ENCODE measurements around the gene SNX19.
"Not testable (repeated sequence)": the region's sequence is repeated elsewhere in the genome, so short reads cannot be mapped to it uniquely, and the experiment has no call there.

The SNX19 gene

DNA sequence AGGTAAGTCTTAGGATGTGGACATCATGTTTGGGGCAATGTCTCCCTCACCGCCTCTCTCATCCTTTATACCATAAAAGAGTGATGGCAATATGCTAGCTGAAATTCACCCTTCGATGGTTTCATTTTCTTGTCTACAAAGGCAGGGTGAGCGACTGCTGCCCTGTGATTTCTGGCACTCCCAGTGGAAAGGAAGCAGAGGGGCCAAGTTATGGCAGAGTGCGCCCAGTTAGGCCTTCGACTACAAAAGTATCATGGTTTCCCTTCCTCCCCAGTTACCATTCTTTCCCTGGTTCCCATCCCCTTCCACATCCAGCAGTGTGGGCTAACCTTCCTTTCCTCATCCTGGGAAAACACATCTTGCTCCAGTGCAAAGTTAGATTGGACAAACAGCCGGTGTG is 43.8 kb downstream of the SNX19 start:
- DNase-seq, result no peak

DNA sequence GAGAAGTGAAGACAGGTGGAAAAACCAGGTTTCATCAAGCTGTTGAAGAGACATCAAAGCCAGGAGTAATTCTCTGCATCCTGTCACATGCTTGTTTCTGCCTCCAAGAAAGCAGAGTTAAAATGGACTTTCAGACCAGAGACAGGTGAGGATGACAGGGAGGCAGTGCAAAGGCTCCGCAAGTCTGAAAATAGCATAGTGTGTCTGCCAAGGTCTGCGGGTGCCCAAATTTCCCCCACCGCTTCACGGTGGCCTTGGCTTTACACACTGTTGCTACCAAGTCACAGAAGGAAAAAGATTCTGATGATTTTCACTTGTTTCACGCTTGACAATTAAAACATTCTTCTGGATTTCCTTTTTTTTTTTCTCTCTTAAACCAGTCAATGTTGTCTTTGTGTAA is 44.2 kb downstream of the SNX19 start:
- no peak for DNase-seq

DNA sequence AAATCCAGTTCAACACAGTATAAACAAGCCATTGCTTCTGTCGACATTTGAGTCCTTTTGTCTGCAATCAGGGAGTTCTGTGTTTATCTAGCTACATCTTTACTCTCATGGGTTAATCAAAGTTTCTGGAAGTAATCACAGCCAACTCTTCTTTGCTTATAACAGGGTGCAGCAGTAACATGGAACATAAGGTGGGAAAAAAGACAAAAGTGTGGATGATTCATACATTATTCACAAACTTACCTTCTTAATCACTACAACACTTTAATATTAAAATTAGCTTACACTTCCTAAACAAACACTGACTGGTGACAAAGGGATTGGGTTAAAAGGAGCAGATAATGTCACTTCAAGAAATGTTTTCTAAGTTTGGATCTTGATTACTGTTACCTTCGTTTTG is 44.7 kb downstream of the SNX19 start:
- DNase-seq, result no peak

DNA sequence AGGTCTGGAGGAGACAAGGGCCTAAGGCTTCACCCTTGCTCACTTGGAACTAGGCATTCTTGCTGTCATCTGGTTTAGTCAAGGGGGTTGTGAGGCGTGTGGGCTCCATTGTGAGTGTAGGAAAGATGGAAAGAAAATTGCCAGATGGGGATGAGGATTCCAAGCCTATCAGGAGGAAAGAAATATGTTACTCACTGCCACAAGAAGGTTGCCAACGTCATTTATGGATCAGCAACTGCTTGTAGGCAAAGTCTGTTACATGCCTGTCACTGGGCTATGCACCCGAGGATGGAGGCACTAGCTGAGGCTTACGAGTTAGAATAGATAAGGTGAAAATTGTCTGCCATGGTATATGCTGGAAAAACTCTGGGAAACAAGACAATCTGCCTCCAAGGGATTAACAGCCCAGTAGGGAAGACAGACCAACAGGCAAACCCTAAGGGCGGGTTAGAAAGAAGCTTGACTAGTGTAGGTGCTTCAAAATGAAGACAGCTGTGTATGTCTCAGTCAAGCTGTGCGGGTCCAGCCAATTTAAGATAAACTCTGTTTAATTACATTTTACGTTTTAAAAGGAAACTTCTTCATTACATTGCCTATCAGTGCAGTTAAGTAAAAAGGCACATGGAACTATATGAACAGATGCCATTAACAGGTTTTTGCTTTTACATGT is 47.4 kb downstream of the SNX19 start:
- DNase-seq, result no peak

DNA sequence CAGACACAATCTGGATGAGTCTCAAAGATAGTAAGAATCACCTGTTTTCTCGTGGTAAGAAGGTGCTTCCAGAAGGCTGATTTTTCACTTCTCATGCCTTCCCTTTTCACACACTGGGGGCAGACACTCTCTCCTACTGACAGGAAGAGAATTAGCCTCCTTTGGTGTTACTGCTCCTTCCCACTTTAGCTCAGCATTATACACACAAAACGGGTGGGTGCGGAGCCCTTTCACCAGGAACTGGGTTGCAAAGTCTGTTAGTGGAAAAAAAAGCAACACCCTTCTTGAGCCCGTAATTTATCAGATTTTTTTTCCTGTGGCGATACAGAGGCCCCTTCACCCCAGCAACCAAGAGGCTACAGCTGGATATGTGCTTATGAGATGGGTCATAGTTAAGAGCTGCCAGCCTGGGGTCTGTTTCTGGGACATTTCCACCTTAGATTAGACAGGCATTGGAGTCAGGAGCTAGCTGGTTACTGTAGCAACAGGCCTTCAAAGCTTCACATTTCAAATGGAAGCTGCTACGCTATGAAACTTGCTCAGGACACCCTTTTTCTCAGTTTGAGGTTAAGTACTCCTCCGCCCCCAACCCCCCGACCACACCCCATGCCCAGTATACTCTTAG is 48.1 kb downstream of the SNX19 start:
- DNase-seq, result no peak

DNA sequence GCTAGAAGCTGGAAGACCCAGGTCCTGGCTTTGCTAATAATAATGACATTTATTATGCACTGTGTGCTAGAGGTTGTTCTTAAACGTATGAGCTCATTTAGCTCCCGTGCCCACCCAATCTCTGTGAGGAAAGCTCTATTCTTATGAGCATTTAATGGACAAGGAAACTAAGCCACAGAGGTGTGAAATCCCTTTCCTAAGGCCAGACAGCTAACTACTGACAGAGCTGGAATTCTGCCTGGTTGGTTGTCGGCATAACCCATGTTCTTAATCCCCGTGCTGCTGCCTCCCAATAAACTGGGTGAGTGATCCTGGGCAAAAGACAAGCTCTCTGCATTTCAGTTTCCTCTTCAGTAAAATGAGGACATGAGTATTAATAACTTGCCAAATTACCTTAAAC is 49.4 kb downstream of the SNX19 start:
- DNase-seq, result no peak

DNA sequence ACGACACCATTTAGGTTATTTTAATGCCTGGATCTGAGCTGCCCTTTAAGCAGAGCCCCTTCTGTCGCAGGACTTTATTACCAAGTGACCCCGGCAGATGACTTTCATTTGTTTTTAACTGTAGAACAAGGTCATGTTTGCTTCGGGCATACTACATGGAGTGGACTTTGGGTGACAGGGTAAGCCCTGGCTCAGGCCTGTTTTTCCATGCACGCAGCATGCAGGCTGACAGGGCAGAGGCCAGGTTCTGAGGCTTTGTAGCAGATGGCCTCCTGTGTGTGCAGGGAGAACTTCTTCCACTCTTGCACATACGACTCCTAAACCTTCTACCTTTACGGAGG is 50.5 kb downstream of the SNX19 start:
- no peak for DNase-seq

DNA sequence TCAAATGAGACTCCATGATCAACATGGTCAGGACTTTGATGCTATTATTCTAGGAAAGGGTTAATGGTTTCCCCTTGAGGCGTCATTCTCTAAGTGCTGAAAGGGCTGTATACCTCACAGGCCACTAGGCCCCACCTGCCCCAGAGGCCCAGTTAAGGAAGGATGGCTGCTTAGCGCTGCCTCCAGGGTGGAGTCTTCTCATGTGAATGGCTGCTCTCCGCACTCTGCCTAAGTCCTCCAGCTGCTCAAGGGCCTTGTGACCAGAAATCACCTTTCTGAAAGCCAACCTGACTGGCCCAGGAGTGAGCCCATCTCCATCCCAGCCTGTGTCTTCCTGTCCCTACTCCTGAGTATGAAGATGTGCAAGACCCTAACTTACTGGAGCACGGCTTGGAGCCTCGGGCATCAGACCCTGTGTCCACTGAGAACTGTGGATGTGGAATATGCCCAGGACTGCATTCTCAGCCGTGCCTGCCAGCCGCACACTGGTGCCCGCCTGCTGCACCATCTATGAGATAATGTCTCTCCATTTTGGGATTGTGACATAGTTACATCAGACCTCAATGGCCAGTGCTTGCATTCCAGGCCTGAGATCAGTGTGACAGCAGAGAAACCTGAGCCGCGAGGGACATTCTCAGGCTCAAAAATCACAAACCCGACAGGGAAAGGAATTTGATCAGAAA is 51.0 kb downstream of the SNX19 start:
- no peak for DNase-seq

DNA sequence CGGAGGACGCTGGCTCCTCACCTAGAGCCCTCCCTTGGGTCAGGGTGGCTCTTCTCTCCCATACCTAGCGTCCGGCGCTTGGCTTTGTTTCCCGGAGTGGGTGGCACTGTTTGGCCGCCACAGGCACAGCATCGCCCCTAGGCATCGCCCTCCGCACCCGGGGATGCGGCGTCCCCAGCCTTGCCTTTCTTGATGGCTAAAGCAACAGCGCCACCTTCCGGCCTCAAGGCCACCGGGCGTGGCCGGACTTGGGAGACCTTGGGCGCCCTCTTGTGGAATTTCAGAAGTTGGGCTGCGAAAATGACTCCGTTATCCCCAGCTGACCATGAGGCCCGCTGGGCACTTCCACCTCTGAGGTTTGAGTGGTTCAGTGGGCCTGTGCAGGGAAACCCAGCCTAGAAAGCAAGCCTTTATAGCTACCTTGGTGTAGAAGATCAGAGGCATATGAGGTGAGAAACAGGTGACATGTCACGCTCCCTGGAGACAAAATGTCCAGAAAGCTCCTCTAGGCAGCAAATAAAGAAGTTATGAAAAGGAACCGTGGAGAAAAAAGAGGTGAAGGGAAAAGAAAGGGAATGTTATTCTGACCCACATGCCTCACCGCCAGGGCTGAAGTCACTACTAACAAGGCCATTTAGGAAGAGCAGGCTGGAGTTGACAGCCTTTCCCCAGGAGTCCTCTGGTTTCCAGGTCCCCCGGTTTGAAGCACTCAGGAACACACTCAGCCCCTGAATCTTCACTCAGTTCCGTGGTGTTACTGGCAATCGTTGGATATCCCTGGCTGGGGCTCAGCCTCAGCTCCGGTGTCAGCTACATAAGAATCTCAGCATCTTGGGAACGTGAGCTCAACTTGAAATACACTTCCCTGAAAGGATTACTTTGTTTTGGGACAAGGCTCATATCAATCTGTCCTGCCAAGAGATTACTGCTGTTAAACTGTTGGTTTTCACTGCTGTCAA is 54.1 kb downstream of the SNX19 start:
- peak; percentile 79 for DNase-seq

DNA sequence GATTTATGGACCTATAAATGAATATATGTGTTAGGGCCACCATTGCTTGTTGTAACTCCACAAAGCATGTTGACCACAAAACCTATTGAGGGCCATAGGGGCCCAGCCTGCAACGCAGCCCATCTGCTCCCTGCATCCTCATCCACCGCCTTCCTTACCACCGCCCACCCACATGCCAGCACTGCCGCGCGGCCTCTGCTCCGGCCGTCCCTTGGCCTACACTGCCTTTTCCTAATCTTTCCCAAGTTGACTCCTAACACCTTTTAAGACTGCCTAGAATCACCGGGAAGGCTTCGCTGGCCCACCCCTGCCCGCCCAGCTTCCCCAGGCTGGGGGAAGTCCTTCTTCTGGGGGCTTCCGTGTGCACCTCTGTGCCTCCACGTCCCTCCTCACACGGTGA is 55.0 kb downstream of the SNX19 start:
- no peak for DNase-seq

DNA sequence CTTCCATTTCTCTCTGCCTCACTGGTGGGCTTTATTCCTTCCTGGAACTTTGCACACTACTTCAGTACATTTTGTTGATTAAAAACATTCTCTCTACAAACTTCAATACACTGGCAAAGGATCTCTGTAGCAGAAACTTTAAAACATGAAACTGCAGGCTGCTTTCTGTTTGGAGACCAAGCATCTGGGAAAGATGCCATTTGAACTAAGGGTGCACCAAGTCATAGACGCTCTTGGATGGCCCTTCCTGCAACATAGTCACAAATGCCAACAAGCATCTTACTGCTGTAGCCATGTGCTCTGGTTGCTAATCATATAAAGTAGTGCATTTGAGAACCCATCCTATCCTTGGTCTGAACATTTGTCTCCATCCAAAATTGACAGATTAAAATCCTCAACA is 56.4 kb downstream of the SNX19 start:
- DNase-seq, result no peak

DNA sequence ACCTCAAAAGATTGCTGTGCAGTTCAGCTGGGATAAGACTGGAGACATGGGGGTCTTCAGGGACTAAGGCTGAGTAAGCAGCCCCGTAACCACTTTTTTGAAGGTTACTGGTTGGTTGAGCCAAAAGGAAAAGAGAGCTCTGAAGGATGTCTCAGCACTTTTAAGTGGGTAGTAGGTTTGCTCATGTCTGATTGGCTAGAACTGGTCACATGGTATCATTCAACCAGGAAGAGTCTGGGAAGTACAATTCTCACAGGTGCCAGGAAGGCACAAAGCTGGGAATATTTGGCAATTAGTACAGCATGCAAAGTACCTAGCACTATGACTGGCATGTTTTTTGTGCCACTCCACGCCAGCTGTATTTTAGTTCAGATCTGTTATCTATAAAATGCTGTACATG is 58.1 kb downstream of the SNX19 start:
- DNase-seq, result no peak

DNA sequence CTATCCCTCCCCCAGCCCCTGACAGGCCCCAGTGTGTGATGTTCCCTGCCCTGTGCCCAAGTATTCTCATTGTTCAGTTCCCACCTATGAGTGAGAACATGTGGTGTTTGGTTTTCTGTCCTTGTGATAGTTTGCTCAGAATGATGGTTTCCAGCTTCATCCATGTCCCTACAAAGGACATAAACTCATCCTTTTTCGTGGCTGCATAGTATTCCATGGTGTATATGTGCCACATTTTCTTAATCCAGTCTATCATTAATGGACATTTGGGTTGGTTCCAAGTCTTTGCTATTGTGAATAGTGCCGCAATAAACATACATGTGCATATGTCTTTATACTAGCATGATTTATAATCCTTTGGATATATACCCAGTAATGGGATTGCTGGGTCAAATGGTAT is 60.6 kb downstream of the SNX19 start:
- not testable (repeated sequence) for DNase-seq

DNA sequence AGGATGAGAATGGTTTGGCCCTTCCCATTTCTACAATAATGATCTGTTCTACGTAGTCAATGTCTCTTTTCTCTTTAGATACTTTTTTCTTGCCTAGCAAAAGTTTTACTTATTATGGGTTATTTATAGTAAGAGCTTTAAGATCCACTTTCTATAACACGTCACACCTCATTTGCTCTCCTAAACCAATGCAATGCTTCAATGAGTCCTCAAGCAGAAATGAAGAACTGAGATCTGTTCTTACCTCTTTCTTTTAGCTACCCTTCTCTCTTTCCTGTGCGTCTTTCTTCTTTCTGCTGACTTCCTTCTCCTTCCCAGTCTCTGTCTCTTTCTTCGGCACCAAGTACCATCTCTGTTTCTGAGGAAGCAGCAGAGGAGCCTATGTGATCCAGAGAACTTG is 61.8 kb downstream of the SNX19 start:
- no peak for DNase-seq

DNA sequence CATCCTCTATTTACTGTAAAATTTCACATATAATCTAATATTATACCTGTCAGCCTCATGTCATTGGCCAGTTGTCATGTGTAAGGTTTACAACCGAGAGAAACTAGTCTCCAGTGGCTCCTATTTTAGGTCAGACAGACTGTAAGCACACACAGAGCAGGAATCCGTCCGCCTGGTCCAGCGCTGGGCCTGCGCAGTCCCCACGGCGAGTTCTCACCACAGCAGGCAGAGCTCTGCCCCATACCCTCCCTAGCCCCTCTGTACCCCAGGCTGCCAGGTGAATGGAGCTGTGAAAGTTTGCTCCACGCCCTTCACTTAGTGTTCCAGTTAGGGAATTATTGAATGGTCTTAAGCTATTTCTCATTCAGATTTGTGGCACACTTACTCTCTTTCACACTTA is 63.7 kb downstream of the SNX19 start:
- DNase-seq, result no peak

DNA sequence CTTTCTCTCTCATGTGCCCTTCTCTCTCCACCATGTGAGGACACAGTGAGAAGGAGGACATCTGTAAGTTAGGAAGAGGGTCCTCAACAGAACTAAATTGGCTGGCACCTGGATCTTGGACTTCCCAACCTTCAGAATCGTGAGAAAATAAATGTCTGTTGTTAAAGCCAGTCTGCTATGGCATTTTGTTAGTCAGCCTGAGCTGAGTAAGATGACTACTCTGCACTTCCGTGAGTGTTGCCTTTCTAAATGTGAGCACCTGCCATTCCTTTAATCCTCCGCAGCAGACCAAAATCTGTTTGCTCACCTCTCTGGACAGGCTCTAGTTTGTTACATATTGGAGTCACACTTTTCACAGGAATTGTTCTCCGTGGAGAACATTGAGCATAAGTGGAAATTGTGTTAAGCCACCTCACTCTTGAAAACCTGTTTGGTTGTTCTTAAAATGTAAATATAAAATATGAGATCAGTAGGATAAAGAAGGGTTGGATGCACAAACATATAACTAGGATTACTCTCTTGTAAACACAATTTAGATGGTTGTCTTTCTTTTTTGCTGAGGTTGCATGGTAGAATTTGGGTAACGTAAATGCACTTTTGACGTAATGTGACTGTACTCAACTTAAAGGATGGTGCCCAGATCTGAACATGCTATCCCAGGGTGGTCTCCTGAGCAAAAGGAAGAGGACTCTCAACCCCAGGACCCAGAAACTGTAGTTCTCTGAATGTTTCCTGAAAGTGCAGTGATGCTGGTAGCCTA is 65.9 kb downstream of the SNX19 start:
- DNase-seq, result no peak

DNA sequence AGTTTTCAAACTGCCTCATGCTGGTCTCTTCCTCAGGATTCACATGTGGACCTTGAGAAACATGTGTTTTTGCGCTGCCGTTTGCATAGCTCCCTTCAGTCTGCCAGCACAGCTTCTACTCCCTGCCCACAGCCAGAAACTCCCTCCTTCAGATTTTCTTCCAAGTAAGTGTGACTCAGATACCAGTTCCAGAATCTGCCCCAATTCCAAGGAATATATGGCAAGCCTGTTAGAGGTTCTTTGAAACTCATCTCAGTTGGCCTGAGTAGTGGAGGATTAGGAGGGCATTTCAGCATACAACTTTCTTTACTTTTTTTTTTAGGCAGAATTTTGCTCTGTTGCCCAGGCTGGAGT is 67.1 kb downstream of the SNX19 start:
- no peak for DNase-seq

DNA sequence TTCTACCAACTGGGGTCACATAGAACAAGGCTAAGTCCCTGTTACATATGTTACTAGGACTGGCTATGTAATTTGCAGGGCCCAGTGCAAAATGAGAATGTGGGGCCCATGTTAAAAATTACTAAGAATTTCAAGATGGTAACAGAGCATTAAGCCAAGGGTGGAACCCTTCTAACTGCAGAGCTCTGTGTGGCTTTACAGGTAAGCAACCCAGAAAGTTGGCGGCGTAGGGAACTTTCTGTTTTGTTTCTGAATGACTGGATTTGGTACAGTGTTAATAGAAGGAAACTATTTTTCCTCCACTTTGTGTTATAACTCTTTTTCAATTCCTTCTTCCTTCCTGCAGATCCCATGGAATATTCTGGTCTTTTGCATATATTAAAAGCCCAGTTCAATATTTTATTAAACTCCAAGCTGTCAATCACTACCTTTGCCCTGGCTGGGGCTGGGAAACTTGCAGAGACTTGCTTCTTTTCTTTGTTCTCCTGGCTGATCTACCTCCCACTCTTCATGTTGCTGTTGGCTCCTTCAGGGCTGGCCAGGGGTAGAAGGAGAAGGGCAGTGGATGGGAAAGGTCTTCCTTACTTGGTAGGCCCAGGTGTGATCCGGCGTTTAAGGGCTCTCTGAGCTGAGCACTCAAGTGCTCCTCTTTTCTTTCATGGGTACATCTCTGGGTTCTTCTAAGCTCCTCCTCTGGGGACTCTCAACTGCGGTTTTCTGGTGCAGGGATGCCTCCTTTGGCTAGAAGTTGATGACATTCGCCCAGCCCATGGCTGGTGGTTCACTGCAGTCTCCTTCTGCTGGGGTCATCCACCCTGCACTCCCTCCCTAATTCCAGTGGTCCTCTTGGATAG is 67.7 kb downstream of the SNX19 start:
- no peak for DNase-seq

DNA sequence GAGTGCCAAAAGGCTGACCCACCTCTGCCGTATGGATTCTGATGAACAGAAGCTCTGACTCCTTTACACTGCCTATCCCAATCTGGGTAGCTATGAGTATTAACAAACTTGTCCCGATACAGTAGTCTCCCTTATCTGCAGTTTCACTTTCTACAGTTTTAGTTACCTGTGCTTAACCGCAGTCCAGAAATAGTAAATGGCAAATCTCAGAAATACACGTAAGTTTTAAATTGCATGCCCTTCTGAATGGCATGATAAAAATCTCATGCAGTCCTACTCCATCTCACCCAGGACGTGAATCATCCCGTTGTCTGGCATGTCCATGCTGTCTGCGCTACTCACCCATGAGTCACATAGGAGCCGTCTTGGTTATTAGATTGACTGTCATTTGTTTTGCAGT is 68.8 kb downstream of the SNX19 start:
- no peak for DNase-seq

DNA sequence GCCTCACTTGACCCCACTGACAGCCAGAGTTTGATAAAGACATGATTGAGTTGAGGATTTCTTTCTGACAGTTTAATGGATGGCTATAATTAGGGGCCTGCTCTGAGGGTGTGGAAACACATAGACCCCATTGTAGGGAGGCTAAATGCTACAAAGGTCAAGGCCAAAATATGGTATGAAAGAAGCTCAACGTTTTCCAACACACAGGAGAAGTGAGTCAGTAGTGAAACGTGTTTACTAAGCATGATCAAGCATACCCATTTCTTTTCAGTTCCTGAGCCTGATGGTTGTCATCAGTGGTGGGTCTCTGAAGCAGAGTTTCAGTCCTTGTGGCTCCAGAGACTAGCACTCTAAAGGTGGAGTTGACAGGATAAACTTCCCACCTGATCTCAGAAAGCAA is 69.7 kb downstream of the SNX19 start:
- no peak for DNase-seq

DNA sequence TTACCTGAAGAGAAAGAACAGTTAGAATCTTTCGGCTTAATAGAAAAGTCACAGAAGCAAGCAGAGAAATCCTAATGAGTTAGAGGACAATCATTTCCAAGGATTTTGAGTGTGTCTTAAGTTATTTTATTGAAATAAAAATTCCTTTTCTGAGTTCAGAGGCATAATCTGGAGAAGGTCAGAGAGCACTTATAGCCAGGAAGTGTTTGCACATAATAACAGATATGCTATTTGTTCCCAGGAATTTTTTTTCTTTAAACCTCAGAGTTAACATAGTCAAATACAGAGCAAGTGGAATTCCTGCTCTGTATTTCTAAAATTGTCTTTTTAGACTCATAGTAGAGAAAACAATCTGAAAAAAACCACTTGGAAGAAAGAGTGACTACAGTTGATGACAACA is 74.3 kb downstream of the SNX19 start:
- DNase-seq, result no peak

DNA sequence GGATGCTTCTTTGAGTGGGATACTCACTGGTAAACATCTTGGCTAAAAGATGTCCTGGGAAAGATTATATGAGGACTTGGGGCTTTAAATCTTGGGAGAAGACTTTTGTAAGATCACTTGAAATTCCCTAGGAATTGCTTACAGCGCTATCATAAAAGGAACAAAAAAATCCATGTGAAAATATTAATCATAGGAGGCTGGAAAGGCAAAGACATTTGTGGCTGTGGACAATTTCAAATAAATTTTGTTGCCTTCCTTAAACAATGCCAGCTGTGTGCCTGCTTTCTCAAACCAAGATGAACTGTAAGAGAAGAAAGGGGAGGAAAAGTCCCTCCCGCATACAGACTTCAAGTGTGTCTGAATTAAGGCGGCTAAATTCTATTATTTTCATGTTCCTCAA is 75.6 kb downstream of the SNX19 start:
- no peak for DNase-seq
